Naive thymus-derived CD4-positive, alpha-beta T cell (primary cell): ENCODE data around the gene TIMP2. TPM values are rescaled to one million over a fixed set of nuclear protein-coding genes. Genes with fewer than 3 reads are reported as not detected.

ENCODE experiments used
- ATAC-seq: fragments of 150-1000 bp; cut with Tn5 transposase; 2 replicates; pipeline ENCODE4 v1.10.0; 2021; ENCODE audit warnings: mild to moderate bottlenecking, moderate library complexity
- CTCF ChIA-PET: fragments of 350-600 bp; sonication (Branson Sonifier 250); formaldehyde crosslinking; loops from one replicate; lab custom pipeline; 2021; ENCODE audit warnings: antibody characterized with exemption; lab: Charles Lee
- POLR2A ChIA-PET: fragments of 350-600 bp; sonication (Branson Sonifier 250); formaldehyde crosslinking; loops from one replicate; lab custom pipeline; 2021; ENCODE audit warnings: antibody characterized with exemption, inconsistent platforms; lab: Charles Lee
- DNase-seq, 9 donors: peaks; one replicate each; pipeline versions ENCODE4 v3.0.0 to v3.0.0-alpha.2; 2020 to 2022; ENCODE audit warnings: mixed read lengths in 1 of 9
- H3K27ac ChIP-seq: one replicate; pipeline ENCODE4 v1.7.0; 2013; ENCODE audit warnings: mild to moderate bottlenecking, low read depth, low read length, moderate library complexity
- H3K27me3 ChIP-seq, 2 donors: one replicate each; pipeline ENCODE4 v1.7.0; 2013; ENCODE audit warnings: low read length in 2 of 2, mild to moderate bottlenecking in 2 of 2, moderate library complexity in 2 of 2; ENCODE audit not compliant: control insufficient read depth in 2 of 2, insufficient read depth in 2 of 2
- H3K36me3 ChIP-seq, 3 experiments: 1 replicate in 2 of 3; 2 replicates in 1 of 3; pipeline ENCODE4 v1.7.0; 2013; ENCODE audit warnings: low read length in 3 of 3, mild to moderate bottlenecking in 3 of 3, moderate library complexity in 1 of 3; ENCODE audit not compliant: insufficient read depth in 3 of 3, control insufficient read depth in 2 of 3
- H3K4me1 ChIP-seq, 2 donors: one replicate each; pipeline ENCODE4 v1.7.0; 2013; ENCODE audit warnings: low read length in 2 of 2, mild to moderate bottlenecking in 2 of 2, moderate library complexity in 1 of 2; ENCODE audit not compliant: control insufficient read depth in 2 of 2, insufficient read depth in 2 of 2
- H3K4me3 ChIP-seq: 2 replicates; pipeline ENCODE4 v1.7.0; 2013; ENCODE audit warnings: mild to moderate bottlenecking, low read length
- H3K9me3 ChIP-seq, 3 experiments: 1 replicate in 2 of 3; 2 replicates in 1 of 3; pipeline ENCODE4 v1.7.0; 2013; ENCODE audit warnings: low read length in 3 of 3; ENCODE audit not compliant: control insufficient read depth in 2 of 3
- H3K27ac Mint-ChIP-seq, 9 donors: one replicate each; pipeline ENCODE4 v1.8.0; 2020 to 2022; ENCODE audit warnings: mixed read lengths in 9 of 9, mild to moderate bottlenecking in 8 of 9, moderate library complexity in 5 of 9, inconsistent platforms in 2 of 9
- H3K27me3 Mint-ChIP-seq, 5 donors: one replicate each; pipeline ENCODE4 v1.8.0; 2021 to 2022; ENCODE audit warnings: mixed read lengths in 5 of 5, mild to moderate bottlenecking in 1 of 5
- H3K36me3 Mint-ChIP-seq, 5 donors: one replicate each; pipeline ENCODE4 v1.8.0; 2020 to 2022; ENCODE audit warnings: mixed read lengths in 5 of 5, mild to moderate bottlenecking in 3 of 5, inconsistent platforms in 1 of 5
- H3K4me1 Mint-ChIP-seq, 7 donors: one replicate each; pipeline ENCODE4 v1.8.0; 2020 to 2022; ENCODE audit warnings: mixed read lengths in 7 of 7, mild to moderate bottlenecking in 3 of 7, inconsistent platforms in 1 of 7
- H3K4me3 Mint-ChIP-seq, 10 donors: one replicate each; pipeline ENCODE4 v1.8.0; 2020 to 2022; ENCODE audit warnings: mild to moderate bottlenecking in 10 of 10, mixed read lengths in 10 of 10, moderate library complexity in 6 of 10, inconsistent platforms in 2 of 10
- H3K9me3 Mint-ChIP-seq, 11 donors: one replicate each; pipeline ENCODE4 v1.8.0; 2020 to 2022; ENCODE audit warnings: mixed read lengths in 11 of 11, mild to moderate bottlenecking in 4 of 11, inconsistent platforms in 1 of 11, moderate library complexity in 1 of 11
- intact Hi-C, 2 donors: fragments of 100-400 bp; cut with micrococcal nuclease; formaldehyde crosslinking; loops; one replicate each; pipeline ENCODE4 v1.15.1; 2023
- polyA plus RNA-seq, 2 donors: library from polyadenylated mRNA; unstranded; fragments of 300-500 nt; fragmentation: Illumina TruSeq; gene quantifications; one replicate each; pipeline ENCODE4 v1.2.3, GENCODE V29; 2021
- total RNA-seq, 6 experiments: library from RNA in 5 of 6; stranded (reverse) in 5 of 6; gene quantifications; 1 replicate in 5 of 6; 2 replicates in 1 of 6; pipeline ENCODE4 v1.2.3 and lab custom pipeline; 2021 to 2026

TIMP2 gene
- total and polyA plus RNA-seq, 7 experiments from 2014 or later: 0.23 to 46.1 (median 5.7) TPM

DNA sequence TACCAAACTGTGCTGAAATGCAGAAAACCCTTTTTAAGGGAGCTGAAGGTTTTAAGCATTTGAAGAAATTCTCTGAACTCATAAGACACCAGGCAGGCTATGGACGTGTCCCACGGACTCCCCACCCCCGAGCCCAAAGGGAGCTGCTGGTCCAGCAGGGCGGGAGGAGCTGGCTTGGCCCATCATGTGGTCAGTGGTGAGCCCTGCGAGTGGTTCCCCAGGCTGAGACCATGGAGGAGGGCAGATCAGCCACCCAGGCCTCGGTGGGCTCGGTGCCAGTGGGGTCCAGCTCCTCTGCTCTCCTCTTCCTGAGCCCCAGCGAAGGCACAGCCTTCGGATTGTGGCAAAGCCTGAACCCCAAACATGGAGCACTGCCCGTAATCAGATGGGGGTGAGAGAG lies 27.5 kb upstream of the TIMP2 start:
- intact Hi-C loops: no loop called here
- peaks cover 0 to 15% (median 3%) of the 10 kb centered on the region in 3 experiments for H3K9me3 ChIP-seq
- no peak overlapping the region for H3K27ac Mint-ChIP-seq
- no peaks in the 10 kb centered on the region for H3K4me1 Mint-ChIP-seq
- H3K4me1 ChIP-seq: no peaks in the 10 kb centered on the region
- H3K4me3 ChIP-seq: no peak overlapping the region
- POLR2A ChIA-PET: no interaction called here
- ATAC-seq: no peak
- no peak for DNase-seq
- H3K9me3 Mint-ChIP-seq: peaks cover 0 to 23% (median 17%) of the 10 kb centered on the region in 11 donors
- CTCF ChIA-PET: no interaction called here
- H3K36me3 Mint-ChIP-seq: peaks cover 0 to 8% (median 6%) of the 10 kb centered on the region in 5 donors
- no peaks in the 10 kb centered on the region for H3K36me3 ChIP-seq
- H3K27me3 ChIP-seq: no peaks in the 10 kb centered on the region
- H3K27me3 Mint-ChIP-seq: peaks cover 0 to 3% (median 0%) of the 10 kb centered on the region in 5 donors
- H3K27ac ChIP-seq: no peak overlapping the region
- H3K4me3 Mint-ChIP-seq: no peak overlapping the region

DNA sequence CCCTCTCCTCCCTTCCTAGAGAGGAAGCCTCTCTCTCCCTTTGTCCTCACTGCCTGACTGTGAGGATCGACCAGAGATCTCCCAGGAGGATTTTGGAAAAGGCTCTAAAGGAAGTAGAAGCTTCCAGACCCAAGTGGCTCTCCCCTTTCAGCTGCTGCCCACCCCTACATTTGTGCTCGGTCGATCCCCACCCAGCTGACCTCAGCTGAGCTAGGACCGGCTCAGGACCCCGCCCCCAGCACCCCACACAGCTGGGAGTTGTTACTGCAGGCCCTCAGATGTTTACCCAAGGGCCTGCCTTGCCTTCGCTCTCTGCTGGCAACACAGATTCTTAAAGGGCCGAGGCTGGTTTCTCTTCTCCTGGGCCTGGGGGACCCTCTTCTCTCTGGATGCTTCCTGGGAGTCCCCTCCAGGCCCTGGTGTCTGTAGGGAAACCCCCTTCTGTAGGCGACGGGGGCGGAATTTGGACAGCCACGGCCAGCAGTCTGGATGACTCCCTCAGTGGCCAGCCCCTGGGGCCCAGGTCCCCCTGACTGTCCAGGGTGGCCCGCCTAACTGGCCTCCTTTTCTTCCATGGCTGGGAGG lies 26.9 kb upstream of the TIMP2 start:
- Histone ChIP-seq H3K4me3 (no peak overlapping the region), H3K36me3 (no peaks in the 10 kb centered on the region), H3K9me3 (peaks cover 0 to 15% (median 3%) of the 10 kb centered on the region in 3 experiments), H3K27ac (no peak overlapping the region), H3K4me1 (no peaks in the 10 kb centered on the region), H3K27me3 (no peaks in the 10 kb centered on the region)
- no peak for DNase-seq
- ChIA-PET CTCF (no interaction called here), POLR2A (no interaction called here)
- no peak overlapping the region for H3K27ac Mint-ChIP-seq
- H3K27me3 Mint-ChIP-seq: peaks cover 0 to 3% (median 0%) of the 10 kb centered on the region in 5 donors
- intact Hi-C loops: no loop called here
- no peak overlapping the region for H3K4me3 Mint-ChIP-seq
- no peaks in the 10 kb centered on the region for H3K4me1 Mint-ChIP-seq
- H3K36me3 Mint-ChIP-seq: peaks cover 0 to 8% (median 6%) of the 10 kb centered on the region in 5 donors
- no peak for ATAC-seq
- H3K9me3 Mint-ChIP-seq: peaks cover 0 to 23% (median 17%) of the 10 kb centered on the region in 11 donors

DNA sequence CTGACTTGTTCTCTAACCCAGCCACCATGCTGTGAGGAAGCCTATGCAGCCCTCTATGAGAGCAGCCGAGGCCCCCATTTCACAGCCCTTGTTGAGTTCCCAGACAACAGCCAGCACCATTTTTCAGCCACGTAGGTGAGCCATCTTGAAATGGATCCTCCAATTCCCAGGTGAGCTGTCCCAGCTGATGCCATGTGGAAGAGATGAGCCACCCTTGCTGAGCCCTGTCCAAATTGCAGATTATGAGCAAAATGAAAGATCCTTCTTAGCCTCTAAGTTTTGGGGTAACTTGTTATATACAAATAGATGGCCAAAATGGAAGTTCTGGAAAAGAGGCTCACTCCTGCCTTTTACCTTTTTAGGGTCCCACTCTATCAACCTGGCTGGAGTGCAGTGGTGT lies 25.7 kb upstream of the TIMP2 start:
- Histone ChIP-seq H3K27ac (no peak overlapping the region), H3K27me3 (no peaks in the 10 kb centered on the region), H3K4me1 (no peaks in the 10 kb centered on the region), H3K4me3 (no peak overlapping the region), H3K9me3 (peaks cover 0 to 15% (median 3%) of the 10 kb centered on the region in 3 experiments), H3K36me3 (no peaks in the 10 kb centered on the region)
- intact Hi-C loops: no loop called here
- H3K27me3 Mint-ChIP-seq: peaks cover 0 to 3% (median 0%) of the 10 kb centered on the region in 5 donors
- H3K4me3 Mint-ChIP-seq: no peak overlapping the region
- ChIA-PET POLR2A (no interaction called here), CTCF (no interaction called here)
- peaks cover 0 to 8% (median 6%) of the 10 kb centered on the region in 5 donors for H3K36me3 Mint-ChIP-seq
- peaks cover 0 to 23% (median 16%) of the 10 kb centered on the region in 11 donors for H3K9me3 Mint-ChIP-seq
- peaks cover 0 to 5% (median 0%) of the 10 kb centered on the region in 7 donors for H3K4me1 Mint-ChIP-seq
- no peak overlapping the region for H3K27ac Mint-ChIP-seq
- no peak for DNase-seq
- no peak for ATAC-seq

DNA sequence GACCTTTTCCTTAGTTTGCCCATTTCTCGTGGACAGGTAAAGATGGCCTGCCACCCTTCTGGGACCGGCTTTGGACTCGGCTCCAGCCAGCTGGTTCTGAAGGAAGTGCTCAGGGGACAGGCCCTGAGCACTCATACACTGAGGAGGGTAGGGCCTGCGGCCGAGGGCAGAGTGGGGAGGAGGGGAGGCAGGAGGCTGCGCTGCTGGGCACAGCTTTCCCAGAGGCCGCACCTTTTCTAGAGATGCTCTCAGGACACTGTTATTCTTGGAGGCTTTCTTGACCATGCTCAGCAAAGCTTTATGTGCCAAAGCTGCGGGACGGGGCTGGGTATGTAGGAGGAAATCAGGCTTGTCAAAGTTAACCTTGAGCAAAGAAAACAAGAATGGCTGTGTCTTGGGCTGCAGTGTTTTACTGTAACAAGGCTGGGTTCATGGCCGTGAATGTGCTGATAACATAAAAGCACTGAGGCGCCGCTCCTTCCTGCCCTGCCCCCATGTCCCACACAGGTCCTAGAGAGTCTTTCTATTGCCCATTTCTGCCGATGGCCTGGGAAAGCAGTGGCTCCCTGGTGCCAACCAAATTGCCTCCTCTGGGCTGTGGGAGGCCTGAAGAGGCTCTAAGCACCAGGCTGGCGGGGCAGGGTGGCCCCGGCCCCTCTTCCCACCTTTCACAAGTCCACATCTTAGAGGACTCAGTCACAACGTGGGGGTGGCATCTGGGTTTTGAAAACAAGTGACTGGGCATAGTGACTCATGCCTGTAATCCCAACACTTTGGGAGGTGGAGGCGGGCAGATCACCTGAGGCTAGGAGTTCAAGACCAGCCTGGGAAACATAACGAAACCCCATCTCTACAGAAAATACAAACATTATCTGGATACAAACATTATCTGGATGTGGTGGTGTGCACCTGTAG lies 22.3 kb upstream of the TIMP2 start:
- Mint-ChIP-seq H3K27ac (no peak overlapping the region), H3K27me3 (peaks cover 0 to 4% (median 0%) of the 10 kb centered on the region in 5 donors), H3K4me1 (peaks cover 0 to 5% (median 0%) of the 10 kb centered on the region in 7 donors), H3K9me3 (peaks cover 0 to 23% (median 16%) of the 10 kb centered on the region in 11 donors), H3K4me3 (no peak overlapping the region), H3K36me3 (peaks cover 0 to 8% (median 6%) of the 10 kb centered on the region in 5 donors)
- CTCF ChIA-PET: interaction anchor here (1.5 kb wide), 1 partner anchor 82 kb away, joined by 3 read pairs; no protein-coding TSS in a partner anchor
- DNase-seq (no peak), ATAC-seq (no peak)
- Histone ChIP-seq H3K4me1 (no peaks in the 10 kb centered on the region), H3K27ac (no peak overlapping the region), H3K27me3 (no peaks in the 10 kb centered on the region), H3K9me3 (peaks cover 0 to 15% (median 3%) of the 10 kb centered on the region in 3 experiments), H3K4me3 (no peak overlapping the region), H3K36me3 (no peaks in the 10 kb centered on the region)
- intact Hi-C loops: no loop called here
- POLR2A ChIA-PET: interaction anchor here (1.1 kb wide), 1 partner anchor 11 kb away, joined by 3 read pairs; no protein-coding TSS in a partner anchor

DNA sequence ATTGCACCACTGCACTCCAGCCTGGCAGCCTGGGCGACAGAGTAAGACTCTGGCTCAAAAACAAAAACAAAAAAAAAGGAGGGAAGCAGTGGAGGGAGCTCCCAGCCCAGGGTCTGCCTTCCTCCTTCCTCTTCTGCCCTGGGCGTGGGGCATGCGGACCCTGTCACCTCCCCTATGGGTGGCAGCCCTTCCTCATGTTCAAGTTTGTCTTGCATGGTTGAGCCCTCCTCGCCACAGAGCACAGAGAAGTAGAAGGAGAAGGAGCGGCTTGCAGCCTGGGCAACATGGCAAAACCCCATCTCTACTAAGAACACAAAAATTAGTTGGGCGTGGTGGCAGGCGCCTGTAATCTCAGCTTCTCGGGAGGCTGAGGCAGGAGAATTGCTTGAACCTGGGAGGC lies 21.4 kb upstream of the TIMP2 start:
- peaks cover 0 to 4% (median 0%) of the 10 kb centered on the region in 5 donors for H3K27me3 Mint-ChIP-seq
- no peak overlapping the region for H3K4me3 Mint-ChIP-seq
- H3K27ac ChIP-seq: no peak overlapping the region
- intact Hi-C loops: no loop called here
- H3K27ac Mint-ChIP-seq: no peak overlapping the region
- ATAC-seq (no peak), DNase-seq (no peak)
- ChIA-PET CTCF (no interaction called here), POLR2A (no interaction called here)
- H3K4me1 Mint-ChIP-seq: peaks cover 0 to 5% (median 0%) of the 10 kb centered on the region in 7 donors
- peaks cover 0 to 15% (median 3%) of the 10 kb centered on the region in 3 experiments for H3K9me3 ChIP-seq
- H3K36me3 Mint-ChIP-seq: peaks cover 0 to 8% (median 6%) of the 10 kb centered on the region in 5 donors
- no peak overlapping the region for H3K4me3 ChIP-seq
- H3K36me3 ChIP-seq: no peaks in the 10 kb centered on the region
- peaks cover 0 to 23% (median 15%) of the 10 kb centered on the region in 11 donors for H3K9me3 Mint-ChIP-seq
- no peaks in the 10 kb centered on the region for H3K4me1 ChIP-seq
- H3K27me3 ChIP-seq: no peaks in the 10 kb centered on the region

DNA sequence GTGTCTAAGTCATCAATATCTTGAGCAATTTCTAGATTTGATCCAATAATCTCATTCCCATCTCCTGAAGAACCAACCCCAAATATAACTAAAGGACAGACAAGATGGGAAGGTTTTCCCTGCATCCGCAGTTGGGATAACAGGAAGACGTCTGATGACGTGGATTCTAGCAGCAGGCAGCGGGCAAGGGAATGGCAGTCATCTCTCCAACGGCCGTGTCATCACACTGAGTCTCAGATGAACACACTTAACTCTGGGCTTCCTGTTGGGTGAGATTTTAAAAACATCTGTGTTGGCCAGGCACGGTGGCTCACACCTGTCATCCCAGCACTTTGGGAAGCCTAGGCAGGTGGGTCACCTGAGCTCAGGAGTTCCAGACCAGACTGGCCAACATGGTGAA lies 20.9 kb upstream of the TIMP2 start:
- Mint-ChIP-seq H3K4me1 (peaks cover 0 to 5% (median 0%) of the 10 kb centered on the region in 7 donors), H3K4me3 (no peak overlapping the region), H3K36me3 (peaks cover 0 to 7% (median 4%) of the 10 kb centered on the region in 5 donors), H3K27ac (no peak overlapping the region), H3K27me3 (peaks cover 0 to 4% (median 0%) of the 10 kb centered on the region in 5 donors), H3K9me3 (peaks cover 0 to 19% (median 10%) of the 10 kb centered on the region in 11 donors)
- Histone ChIP-seq H3K4me3 (no peak overlapping the region), H3K9me3 (peaks cover 0 to 13% (median 3%) of the 10 kb centered on the region in 3 experiments), H3K4me1 (no peaks in the 10 kb centered on the region), H3K27me3 (no peaks in the 10 kb centered on the region), H3K27ac (no peak overlapping the region), H3K36me3 (no peaks in the 10 kb centered on the region)
- POLR2A ChIA-PET: no interaction called here
- ATAC-seq (no peak), DNase-seq (no peak)
- intact Hi-C loops: no loop called here
- CTCF ChIA-PET: no interaction called here
